A549 treated with CpdA at 1 μM for 4 hours (cell line): ENCODE data around the gene PPP6C. TPM values are rescaled to one million over a fixed set of nuclear protein-coding genes. Genes with fewer than 3 reads are reported as not detected.

Experiments
- total RNA-seq: library from RNA; stranded (reverse); fragments of 200-300 nt; extraction: Qiagen RNA extraction; gene quantifications from 5 replicates; pipeline ENCODE4 v1.2.3, GENCODE V29; 2022; ENCODE audit warnings: low read depth

Gene PPP6C
- 25.9 to 30.7 TPM (median 27.3 TPM) in 5 replicates for total RNA-seq

GRCh38 chr9:125189361-125190289 is at the start of gene PPP6C:
Gene PPP6C, minus strand, starts transcription at chr9:125189803. Its CDS starts 85 bp downstream, at chr9:125189718.

GRCh38 chr9:125200216-125201047 is 10.8 kb upstream of the PPP6C start, which contains the start of gene RABEPK:
Gene RABEPK, plus strand, starts transcription at chr9:125200542. Its CDS starts 2,472 bp downstream, at chr9:125203014.

GRCh38 chr9:125143377-125144090 is 46.1 kb downstream of the PPP6C start, which contains the start of gene SCAI:
Gene SCAI, minus strand, starts transcription at chr9:125143528. Its CDS starts 91 bp downstream, at chr9:125143437.

Other genes starting within 250 kb of the PPP6C start
- 9.7 to 12.3 TPM (median 11.0 TPM) in 5 replicates for gene GOLGA1, start 248.7 kb downstream of the PPP6C start, total RNA-seq
- 1.0 to 2.2 TPM (median 1.9 TPM) in 5 replicates for gene SCAI, start 46.3 kb downstream of the PPP6C start, total RNA-seq
- gene RABEPK, start 10.7 kb upstream of the PPP6C start, total RNA-seq: 35.9 to 47.2 TPM (median 47.1 TPM) in 5 replicates
- gene HSPA5, start 51.5 kb upstream of the PPP6C start, total RNA-seq: 462 to 516 TPM (median 479 TPM) in 5 replicates
- 14.1 to 20.8 TPM (median 17.0 TPM) in 5 replicates for gene GAPVD1, start 72.0 kb upstream of the PPP6C start, total RNA-seq